Astrocyte of the cerebellum (primary cell): ENCODE data around the gene ITPK1.

Source experiments
- DNase-seq: peaks from one replicate; pipeline ENCODE4 v3.0.0-alpha.2; 2011; ENCODE audit warnings: low read depth
- H3K4me3 ChIP-seq: 2 replicates; pipeline ENCODE4 v1.5.1; 2011; ENCODE audit warnings: mild to moderate bottlenecking, low read depth, low read length, moderate library complexity
- in situ Hi-C: cut with HindIII; loops from 2 replicates; pipeline ENCODE4 v1.10.0; 2017; ENCODE audit warnings: low sequenced_read_pairs
- TF ChIP-seq, protein P1 (sequence below): IDR thresholded peaks from 2 replicates; pipeline ENCODE4 v1.5.1; 2012; ENCODE audit warnings: low read length, low read depth, moderate library complexity, mild to moderate bottlenecking; ENCODE audit errors: missing control alignments

The ITPK1 gene

DNA sequence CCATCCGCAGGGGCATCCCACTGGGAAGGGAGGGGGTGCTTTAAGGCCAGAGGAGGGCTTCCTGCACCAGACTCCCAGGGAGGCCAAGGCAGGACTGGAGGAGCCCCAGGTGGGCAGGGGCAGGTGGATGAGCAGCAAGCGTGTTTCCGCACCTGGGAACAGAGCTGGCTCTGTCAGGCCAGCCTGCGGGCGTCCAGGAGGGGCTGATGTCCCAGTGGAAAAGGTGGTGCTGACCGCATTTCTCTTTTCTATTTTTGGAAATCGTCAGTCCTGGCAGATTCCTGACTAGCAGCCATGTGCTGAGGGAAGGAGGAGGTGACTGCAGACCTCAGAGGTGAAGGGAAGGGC, 165.6 kb downstream of the ITPK1 start:
- TF ChIP-seq, protein P1, sequence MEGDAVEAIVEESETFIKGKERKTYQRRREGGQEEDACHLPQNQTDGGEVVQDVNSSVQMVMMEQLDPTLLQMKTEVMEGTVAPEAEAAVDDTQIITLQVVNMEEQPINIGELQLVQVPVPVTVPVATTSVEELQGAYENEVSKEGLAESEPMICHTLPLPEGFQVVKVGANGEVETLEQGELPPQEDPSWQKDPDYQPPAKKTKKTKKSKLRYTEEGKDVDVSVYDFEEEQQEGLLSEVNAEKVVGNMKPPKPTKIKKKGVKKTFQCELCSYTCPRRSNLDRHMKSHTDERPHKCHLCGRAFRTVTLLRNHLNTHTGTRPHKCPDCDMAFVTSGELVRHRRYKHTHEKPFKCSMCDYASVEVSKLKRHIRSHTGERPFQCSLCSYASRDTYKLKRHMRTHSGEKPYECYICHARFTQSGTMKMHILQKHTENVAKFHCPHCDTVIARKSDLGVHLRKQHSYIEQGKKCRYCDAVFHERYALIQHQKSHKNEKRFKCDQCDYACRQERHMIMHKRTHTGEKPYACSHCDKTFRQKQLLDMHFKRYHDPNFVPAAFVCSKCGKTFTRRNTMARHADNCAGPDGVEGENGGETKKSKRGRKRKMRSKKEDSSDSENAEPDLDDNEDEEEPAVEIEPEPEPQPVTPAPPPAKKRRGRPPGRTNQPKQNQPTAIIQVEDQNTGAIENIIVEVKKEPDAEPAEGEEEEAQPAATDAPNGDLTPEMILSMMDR = no peak
- in situ Hi-C loops = no loop called here
- H3K4me3 ChIP-seq = no peak overlapping the region
- no peak for DNase-seq

DNA sequence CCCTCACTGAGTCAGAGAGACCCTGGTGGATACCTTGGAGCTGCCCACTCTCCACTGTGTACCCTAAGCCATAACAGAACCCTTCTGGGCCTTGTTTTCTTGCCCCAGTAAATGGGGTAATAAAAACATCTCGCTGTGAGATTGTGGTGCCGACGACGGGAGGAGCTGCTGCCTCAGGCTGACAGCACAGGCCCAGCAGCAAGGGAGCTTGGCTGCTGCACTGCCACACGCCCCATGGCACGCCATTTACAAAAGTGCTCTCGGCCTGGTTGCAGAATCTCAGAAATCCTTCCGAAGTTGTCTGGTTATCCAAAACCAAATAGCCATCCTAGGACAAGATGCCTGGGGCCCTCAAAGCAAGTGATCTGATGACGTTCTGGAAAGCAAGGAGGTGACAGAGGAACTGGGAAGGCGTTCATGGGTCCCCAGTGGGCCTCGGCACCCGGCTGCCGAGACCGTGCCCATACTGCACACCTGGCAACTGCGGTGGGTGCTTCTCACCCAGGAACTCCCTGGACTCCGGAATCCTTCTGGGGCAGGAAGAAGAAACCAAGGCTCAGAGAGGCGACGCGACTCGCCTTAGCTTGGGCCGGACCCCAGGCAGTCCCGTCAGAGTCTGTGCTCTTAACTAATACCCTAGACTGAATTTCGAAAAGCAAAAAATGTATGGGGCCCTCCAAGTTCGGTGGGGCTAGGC, 166.1 kb downstream of the ITPK1 start:
- in situ Hi-C loops = no loop called here
- no peak overlapping the region for H3K4me3 ChIP-seq
- TF ChIP-seq, protein P1 = no peak
- DNase-seq = no peak

GRCh38 chr14:92948647-92949046, 167.1 kb downstream of the ITPK1 start:
- no peak overlapping the region for H3K4me3 ChIP-seq
- in situ Hi-C loops = no loop called here
- TF ChIP-seq, protein P1 = no peak
- no peak for DNase-seq

GRCh38 chr14:92946847-92947545, 168.7 kb downstream of the ITPK1 start:
- DNase-seq = no peak
- in situ Hi-C loops = no loop called here

GRCh38 chr14:92945959-92946846, 169.5 kb downstream of the ITPK1 start:
- TF ChIP-seq, protein P1 = no peak
- in situ Hi-C loops = no loop called here
- DNase-seq = no peak
- no peak overlapping the region for H3K4me3 ChIP-seq

More at GRCh38 chr14:92946847-92947545, 168.7 kb downstream of the ITPK1 start:
- TF ChIP-seq, protein P1 = no peak
- H3K4me3 ChIP-seq = no peak overlapping the region

DNA sequence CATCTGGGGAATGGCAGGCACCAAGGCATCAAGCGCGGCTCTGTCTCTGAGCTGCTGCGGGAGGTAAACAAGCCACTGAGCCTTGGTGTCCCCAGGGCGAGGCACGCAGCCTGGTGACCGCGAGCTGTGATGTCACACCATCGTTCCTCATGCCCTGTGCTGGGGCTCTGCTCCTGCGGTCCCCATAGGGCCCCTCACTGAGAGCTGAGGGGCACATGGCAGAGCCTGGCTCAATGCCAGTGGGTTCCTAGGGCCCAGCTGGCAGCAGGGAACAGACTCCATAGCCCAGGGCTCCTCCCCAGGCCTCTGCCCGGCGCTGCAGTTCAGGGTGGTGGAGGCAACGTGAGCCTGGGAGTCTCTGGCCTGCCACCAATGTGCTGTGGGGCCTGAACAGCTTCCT, 170.2 kb downstream of the ITPK1 start:
- in situ Hi-C loops = no loop called here
- no peak overlapping the region for H3K4me3 ChIP-seq
- TF ChIP-seq, protein P1 = no peak
- no peak for DNase-seq
